NB4 (cell line): ENCODE results near the gene TBXAS1.

Experiments
- POLR2A ChIP-seq: IDR thresholded peaks from 2 replicates; pipeline ENCODE4 v1.6.1; 2011; ENCODE audit warnings: mild to moderate bottlenecking; ENCODE audit not compliant: insufficient read length; ENCODE audit errors: extremely low read depth
- TF ChIP-seq, protein P1 (sequence below): IDR thresholded peaks from one replicate; pipeline ENCODE4 v1.5.1; 2012; ENCODE audit warnings: low read depth, low read length
- TF ChIP-seq, protein P2 (sequence below): IDR thresholded peaks from 2 replicates; pipeline ENCODE4 v1.6.1; 2011; ENCODE audit warnings: low read depth, low read length

- TF ChIP-seq, protein P1, sequence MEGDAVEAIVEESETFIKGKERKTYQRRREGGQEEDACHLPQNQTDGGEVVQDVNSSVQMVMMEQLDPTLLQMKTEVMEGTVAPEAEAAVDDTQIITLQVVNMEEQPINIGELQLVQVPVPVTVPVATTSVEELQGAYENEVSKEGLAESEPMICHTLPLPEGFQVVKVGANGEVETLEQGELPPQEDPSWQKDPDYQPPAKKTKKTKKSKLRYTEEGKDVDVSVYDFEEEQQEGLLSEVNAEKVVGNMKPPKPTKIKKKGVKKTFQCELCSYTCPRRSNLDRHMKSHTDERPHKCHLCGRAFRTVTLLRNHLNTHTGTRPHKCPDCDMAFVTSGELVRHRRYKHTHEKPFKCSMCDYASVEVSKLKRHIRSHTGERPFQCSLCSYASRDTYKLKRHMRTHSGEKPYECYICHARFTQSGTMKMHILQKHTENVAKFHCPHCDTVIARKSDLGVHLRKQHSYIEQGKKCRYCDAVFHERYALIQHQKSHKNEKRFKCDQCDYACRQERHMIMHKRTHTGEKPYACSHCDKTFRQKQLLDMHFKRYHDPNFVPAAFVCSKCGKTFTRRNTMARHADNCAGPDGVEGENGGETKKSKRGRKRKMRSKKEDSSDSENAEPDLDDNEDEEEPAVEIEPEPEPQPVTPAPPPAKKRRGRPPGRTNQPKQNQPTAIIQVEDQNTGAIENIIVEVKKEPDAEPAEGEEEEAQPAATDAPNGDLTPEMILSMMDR, result no peak
- TF ChIP-seq POLR2A, result no peak
- TF ChIP-seq, protein P2, sequence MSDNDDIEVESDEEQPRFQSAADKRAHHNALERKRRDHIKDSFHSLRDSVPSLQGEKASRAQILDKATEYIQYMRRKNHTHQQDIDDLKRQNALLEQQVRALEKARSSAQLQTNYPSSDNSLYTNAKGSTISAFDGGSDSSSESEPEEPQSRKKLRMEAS, result no peak
These were observed 137.9 kb downstream of the TBXAS1 start for GRCh38 chr7:139966949-139967348.
